ENCODE measurements around the gene CDK5RAP2. TPM values are rescaled to one million over a fixed set of nuclear protein-coding genes. Genes with fewer than 3 reads are reported as not detected.

The CDK5RAP2 gene
- total RNA-seq, 1 experiment from 2014 or later, result 56.4 TPM

DNA sequence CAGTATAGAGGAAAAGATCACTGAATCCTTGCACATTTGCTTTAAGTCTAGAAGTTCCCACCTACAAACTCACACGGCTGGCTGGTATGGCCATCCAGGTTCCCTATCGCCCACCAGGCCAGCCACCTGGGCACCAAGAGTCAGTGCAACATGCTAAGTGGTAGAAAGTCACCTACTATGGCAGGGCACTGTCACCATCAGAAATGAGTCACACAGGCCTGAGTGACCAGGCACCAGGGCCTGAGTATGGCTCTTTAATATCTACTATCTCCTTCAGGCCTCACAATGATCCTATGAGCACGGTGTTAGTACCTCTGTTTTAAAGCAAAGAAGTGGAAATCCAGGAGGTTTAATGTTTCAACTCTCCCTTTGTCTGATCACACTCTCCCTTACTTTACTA is 156.2 kb downstream of the CDK5RAP2 start:
- no peaks in the 10 kb centered on the region for H3K79me2 ChIP-seq (ENCODE audit: insufficient read depth, low read length)
- H2AK5ac ChIP-seq (ENCODE audit: insufficient read length, low read length), result no peak overlapping the region
- no peak overlapping the region for H3K4ac ChIP-seq (ENCODE audit: low read depth, low read length)
- no peak overlapping the region for H4K8ac ChIP-seq (replicated peaks; ENCODE audit: insufficient read length, low read depth, low read length)
- no peak overlapping the region for H3T11ph ChIP-seq (ENCODE audit: low read length)
- DNase-seq, result no peak
- H3K18ac ChIP-seq (ENCODE audit: insufficient read length, low read depth, low read length), result no peak overlapping the region
- no peak overlapping the region for H4K91ac ChIP-seq (ENCODE audit: insufficient read length, low read depth, low read length)
- no peaks in the 10 kb centered on the region for H3K9me3 Mint-ChIP-seq
- no peaks in the 10 kb centered on the region for H3K9me3 ChIP-seq (ENCODE audit: control insufficient read depth, low read depth, low read length)
- H2BK20ac ChIP-seq (ENCODE audit: low read depth, low read length, poor library complexity, severe bottlenecking), result no peak overlapping the region
- H2BK12ac ChIP-seq (ENCODE audit: insufficient read length, low read depth, low read length), result no peak overlapping the region
- H4K20me1 ChIP-seq (ENCODE audit: control insufficient read depth, insufficient read depth, insufficient read length), result no peaks in the 10 kb centered on the region
- no CpG with 5 or more reads among the region's 3 CpGs for WGBS (ENCODE audit: extremely low coverage, insufficient read length, low lambda C conversion rate)
- no peak overlapping the region for H3K23ac ChIP-seq (ENCODE audit: insufficient read length, low read depth, low read length)
- H3K4me1 ChIP-seq (ENCODE audit: insufficient read depth, low read length), result no peaks in the 10 kb centered on the region
- H3K4me2 ChIP-seq (ENCODE audit: insufficient read depth, insufficient read length, low read length), result no peak overlapping the region
- H3K14ac ChIP-seq (ENCODE audit: insufficient read depth, low read length), result no peak overlapping the region
- H3K27me3 ChIP-seq (ENCODE audit: insufficient read depth, low read length), result no peaks in the 10 kb centered on the region
- peaks cover 22 to 25% of the 10 kb centered on the region in 2 experiments for H3K4me1 Mint-ChIP-seq
- H3K79me1 ChIP-seq (ENCODE audit: insufficient read depth, low read depth, low read length, poor library complexity, severe bottlenecking), result no peaks in the 10 kb centered on the region
- H3K36me3 Mint-ChIP-seq (ENCODE audit: insufficient read depth in 1 of 3, low read depth in 3 of 3), result peaks cover 8 to 27% (median 12%) of the 10 kb centered on the region in 3 experiments
- H2AFZ ChIP-seq (ENCODE audit: low read length), result no peak overlapping the region
- H2BK120ac ChIP-seq (ENCODE audit: low read depth, low read length, poor library complexity, severe bottlenecking), result no peak overlapping the region
- H4K5ac ChIP-seq (ENCODE audit: insufficient read length, low read depth, low read length), result no peak overlapping the region
- H3K27me3 Mint-ChIP-seq (ENCODE audit: low read depth), result no peaks in the 10 kb centered on the region
- no peaks in the 10 kb centered on the region for H3K23me2 ChIP-seq (ENCODE audit: insufficient read length, low read depth, low read length, poor library complexity, severe bottlenecking)
- H2BK5ac ChIP-seq (ENCODE audit: insufficient read length, low read length), result no peak overlapping the region
- no peak overlapping the region for H3K4me3 Mint-ChIP-seq
- peak overlapping the region in 2 of 3 experiments; percentile 41 to 69; a peak in 1 of 7 replicates for H3K27ac Mint-ChIP-seq
- no peak overlapping the region for H2BK15ac ChIP-seq (ENCODE audit: low read depth, low read length)
- no peak overlapping the region for H3K9ac ChIP-seq (ENCODE audit: extremely low read depth, insufficient read length, low read length)
- H3K27ac ChIP-seq (ENCODE audit: insufficient read length, low read depth, low read length), result no peak overlapping the region
- TF ChIP-seq, protein P1, sequence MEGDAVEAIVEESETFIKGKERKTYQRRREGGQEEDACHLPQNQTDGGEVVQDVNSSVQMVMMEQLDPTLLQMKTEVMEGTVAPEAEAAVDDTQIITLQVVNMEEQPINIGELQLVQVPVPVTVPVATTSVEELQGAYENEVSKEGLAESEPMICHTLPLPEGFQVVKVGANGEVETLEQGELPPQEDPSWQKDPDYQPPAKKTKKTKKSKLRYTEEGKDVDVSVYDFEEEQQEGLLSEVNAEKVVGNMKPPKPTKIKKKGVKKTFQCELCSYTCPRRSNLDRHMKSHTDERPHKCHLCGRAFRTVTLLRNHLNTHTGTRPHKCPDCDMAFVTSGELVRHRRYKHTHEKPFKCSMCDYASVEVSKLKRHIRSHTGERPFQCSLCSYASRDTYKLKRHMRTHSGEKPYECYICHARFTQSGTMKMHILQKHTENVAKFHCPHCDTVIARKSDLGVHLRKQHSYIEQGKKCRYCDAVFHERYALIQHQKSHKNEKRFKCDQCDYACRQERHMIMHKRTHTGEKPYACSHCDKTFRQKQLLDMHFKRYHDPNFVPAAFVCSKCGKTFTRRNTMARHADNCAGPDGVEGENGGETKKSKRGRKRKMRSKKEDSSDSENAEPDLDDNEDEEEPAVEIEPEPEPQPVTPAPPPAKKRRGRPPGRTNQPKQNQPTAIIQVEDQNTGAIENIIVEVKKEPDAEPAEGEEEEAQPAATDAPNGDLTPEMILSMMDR (conservative IDR thresholded peaks at IDR 0.05), result no peak
- no peak overlapping the region for H3K56ac ChIP-seq (ENCODE audit: insufficient read length, low read depth, low read length)

Measured in H9 (cell line).